HG03442 (cell line): ENCODE results near the gene MPDZ.
"Not testable (repeated sequence)": the region's sequence is repeated elsewhere in the genome, so short reads cannot be mapped to it uniquely, and the experiment has no call there.

Experiments used
- ATAC-seq: cut with Tn5 transposase; IDR thresholded peaks from one replicate; pipeline ENCODE4 v1.9.1; 2021; ENCODE audit warnings: mild to moderate bottlenecking, moderate library complexity; ENCODE audit not compliant: unreplicated experiment

The MPDZ gene

DNA sequence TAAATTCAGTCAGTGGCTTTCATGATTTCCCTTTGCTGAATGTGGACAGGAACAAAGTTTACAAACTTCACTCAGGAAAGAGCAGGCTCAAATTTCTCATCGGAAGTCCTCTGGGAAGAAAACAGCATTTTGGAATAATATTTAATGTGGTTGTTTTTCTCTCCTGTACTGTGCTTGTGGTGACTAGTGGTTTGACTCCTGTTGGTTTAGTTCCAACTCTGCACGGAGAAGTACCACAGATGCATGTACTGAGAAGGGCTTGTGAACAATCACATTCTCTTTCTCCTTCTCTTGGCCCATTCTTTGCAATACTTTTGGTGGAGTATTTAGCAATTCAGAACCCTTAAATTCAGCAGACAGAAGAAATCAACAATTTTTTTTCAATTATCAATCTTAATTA, 13.3 kb downstream of the MPDZ start:
- no peak for ATAC-seq

DNA sequence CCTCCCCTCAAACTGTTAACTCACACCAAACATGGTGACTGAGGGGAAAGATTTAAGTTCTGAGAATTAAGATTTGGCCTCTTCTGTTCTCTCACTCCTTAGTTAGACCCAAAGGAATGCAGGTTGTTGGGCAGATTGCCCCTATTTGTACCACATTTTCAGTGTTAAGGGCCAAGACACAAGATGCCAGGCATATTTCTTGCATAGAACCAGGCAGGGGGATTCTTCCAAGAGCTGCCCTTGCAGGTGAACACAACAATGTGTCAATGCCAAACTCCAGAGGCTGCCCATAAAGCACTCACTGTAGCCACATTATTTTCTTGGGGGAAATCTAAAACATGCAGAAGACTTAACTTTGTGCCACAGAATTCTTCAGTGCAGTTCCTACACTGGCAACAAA, 14.7 kb downstream of the MPDZ start:
- ATAC-seq = no peak

GRCh38 chr9:13263511-13263910, 16.0 kb downstream of the MPDZ start:
- ATAC-seq = no peak

DNA sequence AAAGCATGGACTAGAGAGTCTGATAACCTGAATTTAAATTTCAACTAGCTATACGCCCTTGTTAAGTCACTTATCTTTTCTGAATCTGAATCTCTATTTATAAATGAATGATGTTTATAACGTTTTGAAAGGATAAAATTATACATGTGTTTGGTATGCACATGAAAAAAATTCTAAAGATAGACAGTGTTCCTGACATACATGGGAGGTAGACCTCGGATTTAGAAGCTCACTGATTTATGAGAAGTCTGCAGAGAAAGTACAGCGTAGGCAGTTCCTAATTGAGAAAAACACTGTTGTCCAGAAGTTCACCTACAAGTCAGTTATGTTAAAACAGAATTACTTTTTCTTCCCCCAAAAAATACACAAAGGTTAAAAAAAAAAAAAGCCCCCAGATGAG, 26.6 kb downstream of the MPDZ start:
- no peak for ATAC-seq

- ATAC-seq = no peak
These were observed 35.3 kb downstream of the MPDZ start for GRCh38 chr9:13244181-13244580.

DNA sequence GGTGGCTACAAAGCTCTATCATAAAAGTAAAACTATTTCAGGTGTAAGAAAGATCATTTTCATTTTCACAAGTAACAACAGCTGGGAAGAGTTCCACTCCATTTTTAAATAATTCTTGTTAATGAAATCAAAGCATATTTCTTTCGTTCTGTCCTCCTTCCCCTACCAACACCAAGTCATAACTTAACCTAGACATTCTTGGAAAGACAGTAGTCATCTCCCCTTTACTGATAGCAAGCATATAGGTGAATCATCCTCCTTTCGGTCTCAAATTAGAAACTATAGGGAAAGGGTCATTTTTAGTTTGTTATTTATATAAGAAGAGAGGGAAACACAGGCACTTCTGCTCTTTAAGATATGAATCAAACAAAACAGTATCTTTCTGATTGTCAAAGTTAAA, 38.2 kb downstream of the MPDZ start:
- no peak for ATAC-seq

DNA sequence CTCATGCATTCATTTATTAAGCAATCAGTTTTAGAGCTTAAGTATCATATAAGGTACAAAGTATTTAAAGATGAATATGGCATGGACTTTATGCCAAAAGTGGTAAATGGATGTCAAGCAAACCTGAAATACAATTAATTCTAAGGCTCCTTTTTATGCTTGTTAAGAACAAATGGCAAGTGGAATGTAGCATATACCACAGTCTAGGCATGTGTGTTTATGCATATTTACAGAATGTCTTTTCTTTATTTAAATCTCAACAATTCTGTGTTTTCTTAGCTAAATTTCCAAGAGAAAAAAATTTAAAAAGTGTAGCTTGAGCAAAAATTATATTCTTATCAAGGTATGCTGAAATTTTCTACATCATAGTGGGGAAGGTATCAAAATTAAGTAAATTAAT, 39.8 kb downstream of the MPDZ start:
- ATAC-seq = no peak

DNA sequence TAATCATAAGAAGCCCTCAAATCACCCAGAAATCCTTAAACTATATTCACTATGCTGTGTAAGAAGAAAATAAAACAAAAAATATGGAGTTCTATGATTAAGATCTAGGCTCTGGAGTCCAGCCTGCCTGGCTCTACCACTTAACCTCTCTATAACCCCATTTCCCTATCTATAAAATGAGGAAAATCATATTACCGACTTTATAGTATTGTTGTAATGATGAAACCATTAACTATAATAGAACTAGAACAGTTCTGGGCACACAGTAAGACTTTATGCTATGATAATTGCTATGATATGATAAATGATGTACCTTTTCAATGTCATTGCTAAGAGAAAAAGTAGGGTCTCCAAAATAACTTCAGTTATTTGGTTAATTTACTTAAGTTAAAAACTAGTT, 40.3 kb downstream of the MPDZ start:
- no peak for ATAC-seq

DNA sequence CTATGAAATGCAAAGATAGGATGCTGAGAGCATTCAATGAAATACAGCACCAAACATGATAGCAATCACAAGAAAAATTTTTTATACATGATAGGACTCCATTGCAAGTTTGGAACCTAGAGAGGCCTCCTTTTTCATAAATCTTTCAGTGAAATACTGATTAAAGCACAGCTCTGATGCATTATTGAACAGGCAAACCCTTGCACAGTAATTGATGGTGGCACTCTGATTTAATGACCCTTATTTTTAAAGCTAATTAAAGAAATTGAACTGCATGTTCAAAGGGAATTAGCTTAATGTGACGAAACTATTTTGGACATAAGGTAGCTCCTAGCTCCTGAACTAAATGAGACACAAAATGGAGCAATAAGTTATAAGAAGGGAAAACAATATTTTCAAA, 44.6 kb downstream of the MPDZ start:
- ATAC-seq = no peak

GRCh38 chr9:13228431-13228830, 51.1 kb downstream of the MPDZ start:
- no peak for ATAC-seq

- ATAC-seq = no peak
These were observed 55.1 kb downstream of the MPDZ start for GRCh38 chr9:13224366-13224765.

- not testable (repeated sequence) for ATAC-seq
These were observed 56.8 kb downstream of the MPDZ start for GRCh38 chr9:13222733-13223132.

DNA sequence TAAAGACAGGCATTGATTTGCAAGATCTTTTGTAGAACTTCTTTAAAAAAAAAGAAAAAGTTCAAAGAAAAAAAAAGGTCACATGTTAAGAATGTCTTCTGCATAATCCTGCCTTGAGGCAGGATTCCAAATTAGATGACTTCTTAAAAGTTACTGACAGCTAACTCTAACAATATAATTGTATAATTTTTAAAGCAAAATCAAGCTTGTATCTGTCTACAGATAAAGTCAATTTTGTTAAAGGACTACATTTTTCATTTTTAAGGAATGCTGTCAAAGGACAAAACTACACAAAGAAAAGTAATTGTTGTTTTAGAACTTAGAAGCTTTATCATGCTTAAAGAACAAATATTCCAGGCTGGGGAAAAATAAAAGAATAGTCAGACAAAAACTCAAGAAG, 57.8 kb downstream of the MPDZ start:
- ATAC-seq = no peak

GRCh38 chr9:13220837-13221236, 58.7 kb downstream of the MPDZ start:
- ATAC-seq = no peak

DNA sequence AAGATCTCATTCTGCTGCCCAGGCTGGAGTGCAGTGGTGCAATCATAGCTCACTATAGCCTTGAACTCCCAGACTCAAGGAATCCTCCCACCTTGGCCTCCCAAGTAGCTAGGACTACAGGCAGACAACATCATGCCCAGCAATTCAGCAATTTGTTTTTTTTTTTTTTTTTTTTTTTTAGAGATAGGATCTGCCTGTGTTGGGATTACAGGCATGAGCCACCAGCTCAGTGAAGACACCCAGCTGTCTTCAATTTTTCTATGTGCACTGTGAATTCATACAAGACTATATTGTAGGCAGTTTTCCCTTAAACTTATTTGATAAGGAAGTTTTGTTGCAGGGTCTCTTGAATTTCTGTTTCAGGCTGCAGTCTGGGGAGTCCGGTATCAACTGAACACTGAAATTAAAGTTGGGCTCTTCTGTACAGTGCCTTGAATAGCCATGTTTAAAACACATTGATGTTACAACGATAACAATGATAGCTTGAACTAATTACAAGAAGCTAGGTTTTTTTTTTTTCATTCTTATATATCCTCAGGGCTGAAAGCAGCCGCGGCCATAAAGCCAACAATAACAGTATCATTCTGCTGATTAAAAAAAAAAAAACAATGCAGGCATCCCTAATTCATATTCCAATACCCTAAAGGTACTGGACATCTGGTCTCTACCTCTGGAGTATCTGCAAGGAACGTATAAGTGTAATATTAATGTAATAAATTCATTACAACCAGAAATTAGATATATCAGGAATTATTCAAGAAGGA, 63.5 kb downstream of the MPDZ start:
- ATAC-seq = no peak

- ATAC-seq = no peak
These were observed 65.5 kb downstream of the MPDZ start for GRCh38 chr9:13213998-13214397.

DNA sequence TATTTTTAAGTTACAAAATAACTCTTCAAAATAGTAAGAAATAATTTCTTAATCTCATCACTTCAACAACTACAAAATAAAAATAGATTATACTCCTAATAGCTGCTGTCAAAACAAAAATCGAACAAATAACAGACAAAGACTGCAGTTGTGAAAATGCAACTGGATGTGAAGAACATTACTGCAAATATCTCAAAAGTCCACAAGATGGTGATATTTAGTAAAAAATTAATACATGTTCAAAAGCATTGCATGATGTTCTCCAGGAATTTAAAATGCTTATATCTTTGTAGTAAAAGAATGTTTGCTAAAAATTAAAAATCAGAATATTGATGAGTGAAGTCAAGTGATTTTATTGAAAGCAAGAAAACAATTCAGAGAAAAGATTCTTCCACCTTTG, 66.2 kb downstream of the MPDZ start:
- ATAC-seq = no peak

GRCh38 chr9:13210306-13210705, 69.2 kb downstream of the MPDZ start:
- ATAC-seq = no peak

- ATAC-seq = no peak
These were observed 70.0 kb downstream of the MPDZ start for GRCh38 chr9:13209498-13209897.

DNA sequence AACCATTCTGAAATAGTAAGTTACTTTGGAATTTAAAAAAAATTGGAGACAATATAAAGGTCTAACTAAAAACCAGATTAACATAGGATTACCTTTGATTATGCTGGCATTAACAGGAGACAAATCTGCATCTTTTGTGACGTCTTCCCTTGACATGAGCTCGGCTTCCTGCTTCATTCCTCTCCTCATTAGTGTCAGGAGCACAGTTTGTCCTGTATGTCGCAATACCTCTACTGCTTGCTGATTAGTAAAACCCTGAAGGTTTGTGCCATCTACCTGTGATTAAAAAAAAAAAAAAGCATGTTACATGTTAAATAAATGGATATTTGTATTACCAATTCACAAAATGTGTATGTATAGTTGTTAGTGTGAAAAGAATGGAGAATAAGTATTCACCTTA, 73.7 kb downstream of the MPDZ start:
- ATAC-seq = no peak

- no peak for ATAC-seq
These were observed 89.5 kb downstream of the MPDZ start for GRCh38 chr9:13190040-13190439.

- no peak for ATAC-seq
These were observed 90.1 kb downstream of the MPDZ start for GRCh38 chr9:13189362-13189761.

DNA sequence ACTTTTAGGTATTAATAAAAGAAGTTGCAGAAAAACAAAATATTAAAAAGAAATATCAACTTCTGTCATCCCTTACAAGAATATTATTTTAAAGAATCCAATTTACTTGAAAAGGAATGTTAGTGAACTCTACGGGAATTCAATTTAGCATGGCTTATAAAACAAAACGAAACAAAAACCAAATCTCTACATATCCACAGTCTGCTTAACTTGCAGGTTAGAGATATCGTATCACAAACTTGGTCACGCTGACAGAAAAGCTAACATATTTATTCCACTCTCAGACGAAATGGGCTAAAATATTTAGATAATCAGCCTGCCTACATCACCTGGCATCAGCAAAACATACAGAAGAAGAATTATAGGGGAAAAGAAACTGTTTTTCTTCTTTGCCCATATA, 92.7 kb downstream of the MPDZ start:
- ATAC-seq = no peak
